B cell (primary cell): ENCODE data around the gene LBX2. TPM values are rescaled to one million over a fixed set of nuclear protein-coding genes. Genes with fewer than 3 reads are reported as not detected.
A peak's percentile ranks its signal among the peaks of the same experiment; 100 is the strongest.

Source experiments
- ATAC-seq: fragments of 200-7000 bp; cut with Tn5 transposase; one replicate; pipeline ENCODE4 v1.10.0; 2021; ENCODE audit warnings: low read depth, mild to moderate bottlenecking, moderate number of reproducible peaks, moderate library complexity
- CTCF ChIA-PET: fragments of 350-600 bp; sonication (Branson Sonifier 250); formaldehyde crosslinking; loops from one replicate; lab custom pipeline; 2021; ENCODE audit warnings: antibody characterized with exemption, inconsistent platforms; lab: Charles Lee
- POLR2A ChIA-PET: fragments of 350-600 bp; sonication (Branson Sonifier 250); formaldehyde crosslinking; loops from one replicate; lab custom pipeline; 2021; ENCODE audit warnings: antibody characterized with exemption; lab: Charles Lee
- DNase-seq: peaks from one replicate; pipeline ENCODE4 v3.0.0; 2013
- H2AFZ ChIP-seq: 2 replicates; pipeline ENCODE4 v1.6.1; 2012; ENCODE audit warnings: mild to moderate bottlenecking, low read depth, low read length; ENCODE audit not compliant: insufficient read depth, poor library complexity, severe bottlenecking
- H3K27ac ChIP-seq, 2 donors: 1 replicate in 1 of 2; 2 replicates in 1 of 2; pipeline ENCODE4 v1.5.1; 2012 to 2013; ENCODE audit warnings: low read length in 2 of 2, mild to moderate bottlenecking in 2 of 2, moderate library complexity in 1 of 2
- H3K27me3 ChIP-seq, 4 experiments: fragments of 200-600 bp in 1 of 4; sonication (generic) in 1 of 4; replicated peaks in 1 of 4; 1 replicate in 2 of 4; 2 replicates in 2 of 4; pipeline versions ENCODE4 v1.6.1 to v1.7.0; 2013 to 2016; ENCODE audit warnings: low read length in 3 of 4, mild to moderate bottlenecking in 2 of 4, mixed read lengths in 1 of 4, moderate library complexity in 1 of 4; ENCODE audit not compliant: insufficient read depth in 4 of 4, control insufficient read depth in 3 of 4; ENCODE audit errors: control extremely low read depth in 1 of 4
- H3K36me3 ChIP-seq, 2 experiments: replicated peaks in 1 of 2; 1 replicate in 1 of 2; 2 replicates in 1 of 2; pipeline versions ENCODE4 v1.6.1 to v1.7.1; 2013; ENCODE audit warnings: low read length in 1 of 2; ENCODE audit not compliant: insufficient read depth in 2 of 2, control insufficient read depth in 1 of 2; ENCODE audit errors: control extremely low read depth in 1 of 2, extremely low read depth in 1 of 2
- H3K4me1 ChIP-seq, 2 donors: fragments of 200-600 bp in 1 of 2; sonication (generic) in 1 of 2; 1 replicate in 1 of 2; 2 replicates in 1 of 2; pipeline versions ENCODE4 v1.5.1 to v1.6.1; 2013 to 2017; ENCODE audit warnings: low read length in 2 of 2; ENCODE audit not compliant: control insufficient read depth in 2 of 2, insufficient read depth in 2 of 2
- H3K4me2 ChIP-seq: replicated peaks from 2 replicates; pipeline ENCODE3; 2012; ENCODE audit warnings: mild to moderate bottlenecking, low read depth, low read length; ENCODE audit not compliant: poor library complexity, severe bottlenecking
- H3K4me3 ChIP-seq, 5 experiments: fragments of 200-600 bp in 1 of 5; sonication (generic) in 1 of 5; 1 replicate in 3 of 5; 2 replicates in 2 of 5; pipeline versions ENCODE4 v1.5.1 to v1.7.0; 2011 to 2016; ENCODE audit warnings: low read length in 4 of 5, mild to moderate bottlenecking in 4 of 5, low read depth in 2 of 5, control low read depth in 1 of 5, moderate library complexity in 1 of 5; ENCODE audit not compliant: insufficient read depth in 1 of 5; ENCODE audit errors: control extremely low read depth in 1 of 5, extremely low read depth in 1 of 5
- H3K79me2 ChIP-seq: fragments of 200-600 bp; sonication (generic); one replicate; pipeline ENCODE4 v1.6.0; 2016; ENCODE audit warnings: low read length; ENCODE audit not compliant: control insufficient read depth, insufficient read depth
- H3K9ac ChIP-seq: fragments of 200-600 bp; sonication (generic); 2 replicates; pipeline ENCODE4 v1.6.1; 2017; ENCODE audit warnings: mild to moderate bottlenecking, low read length, moderate library complexity
- H3K9me3 ChIP-seq, 3 donors: one replicate each; pipeline versions ENCODE4 v1.6.1 to v1.7.1; 2013; ENCODE audit warnings: low read length in 2 of 3; ENCODE audit not compliant: control insufficient read depth in 2 of 3, insufficient read depth in 1 of 3; ENCODE audit errors: control extremely low read depth in 1 of 3
- H4K20me1 ChIP-seq: 2 replicates; pipeline ENCODE4 v1.6.0; 2012; ENCODE audit warnings: mild to moderate bottlenecking, low read length; ENCODE audit not compliant: insufficient read depth, control insufficient read depth, poor library complexity, severe bottlenecking
- H3K27ac Mint-ChIP-seq: one replicate; pipeline ENCODE4 v1.8.0; 2021; ENCODE audit warnings: mixed read lengths
- H3K27me3 Mint-ChIP-seq: one replicate; pipeline ENCODE4 v1.8.0; 2021; ENCODE audit warnings: mixed read lengths
- H3K4me1 Mint-ChIP-seq: one replicate; pipeline ENCODE4 v1.8.0; 2021; ENCODE audit warnings: mixed read lengths
- H3K4me3 Mint-ChIP-seq: one replicate; pipeline ENCODE4 v1.8.0; 2021; ENCODE audit warnings: mixed read lengths
- H3K9me3 Mint-ChIP-seq: one replicate; pipeline ENCODE4 v1.8.0; 2022; ENCODE audit warnings: mixed read lengths; ENCODE audit not compliant: insufficient read depth
- EZH2 ChIP-seq: IDR thresholded peaks from 2 replicates; pipeline ENCODE4 v1.6.1; 2012; ENCODE audit warnings: borderline replicate concordance, low read depth, mild to moderate bottlenecking, moderate library complexity, low read length; ENCODE audit not compliant: insufficient read depth, poor library complexity, severe bottlenecking
- WGBS: methylation state at CpG from one replicate; pipeline ENCODE4 v1.1.5; 2013; ENCODE audit warnings: missing lambda C conversion rate; ENCODE audit not compliant: insufficient coverage; 5-methylcytosine and 5-hydroxymethylcytosine counted together
- intact Hi-C: fragments of 100-400 bp; cut with micrococcal nuclease; formaldehyde crosslinking; loops from one replicate; pipeline ENCODE4 v1.10.0; 2022
- polyA plus RNA-seq: library from polyadenylated mRNA; depleted of rRNA; stranded (reverse); fragments of >200 nt; gene quantifications from 2 replicates; pipeline ENCODE4 v1.2.3, GENCODE V29; 2012
- total RNA-seq, 2 donors: library from RNA; stranded (reverse); fragments of 120-200 nt in 1 of 2; gene quantifications; 1 replicate in 1 of 2; 2 replicates in 1 of 2; pipeline versions ENCODE4 v1.2.3 to v1.2.4, GENCODE V29; 2013 to 2022
- TF ChIP-seq, protein P1 (sequence below): fragments of 200-600 bp; IDR thresholded peaks from one replicate; pipeline ENCODE4 v1.8.0; 2022; ENCODE audit warnings: antibody characterized with exemption, mild to moderate bottlenecking

Gene LBX2
- total and polyA plus RNA-seq, 2 donors (not counting 1 experiment from before 2014, with no cell fraction given): 1.1 to 2.0 TPM

DNA sequence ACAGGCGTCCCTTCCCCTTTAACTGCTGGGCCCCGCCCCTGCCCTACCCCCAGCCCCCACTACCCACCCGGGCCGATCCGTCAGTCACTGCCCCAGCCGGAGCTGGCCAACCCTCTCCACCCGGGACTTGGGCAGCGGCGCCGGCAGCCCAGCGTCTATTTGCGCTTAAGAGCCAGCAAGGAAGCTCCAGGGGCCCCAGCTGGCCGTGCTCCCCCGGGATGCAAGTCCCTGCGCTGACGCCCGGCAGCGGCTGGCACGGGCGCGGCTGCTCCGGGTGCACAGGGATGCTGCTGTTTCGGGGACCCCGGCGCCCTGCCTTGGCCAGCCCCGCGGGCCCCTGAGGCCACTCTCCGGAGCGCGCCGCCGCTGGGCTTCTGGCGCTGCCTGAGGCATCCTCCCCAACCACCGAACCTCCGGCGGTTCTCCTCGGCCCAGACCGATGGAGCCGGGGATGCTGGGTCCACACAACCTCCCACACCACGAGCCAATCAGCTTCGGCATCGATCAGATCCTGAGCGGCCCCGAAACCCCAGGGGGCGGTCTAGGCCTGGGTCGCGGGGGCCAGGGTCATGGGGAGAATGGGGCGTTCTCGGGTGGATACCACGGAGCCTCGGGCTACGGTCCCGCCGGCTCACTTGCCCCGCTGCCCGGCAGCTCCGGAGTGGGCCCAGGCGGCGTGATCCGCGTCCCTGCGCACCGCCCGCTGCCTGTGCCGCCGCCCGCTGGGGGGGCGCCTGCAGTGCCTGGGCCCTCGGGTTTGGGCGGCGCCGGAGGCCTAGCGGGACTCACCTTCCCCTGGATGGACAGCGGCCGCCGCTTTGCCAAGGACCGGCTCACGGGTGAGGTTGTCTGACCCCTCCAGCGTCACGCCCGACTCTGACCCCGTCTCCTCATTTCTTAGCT, 15.2 kb upstream of the LBX2 start, which contains the start of gene TLX2:
Gene TLX2, plus strand, starts transcription at position 83 of the 903 bp plus-strand sequence. Its CDS starts 357 bp downstream, at position 440.
- Mint-ChIP-seq H3K4me3 (peak within 1 kb of the TSS; percentile 82), H3K4me1 (peaks cover 28% of the 10 kb centered on the region), H3K27ac (peak within 1 kb of the TSS; percentile 53), H3K9me3 (no peaks in the 10 kb centered on the region), H3K27me3 (peaks cover 64% of the 10 kb centered on the region)
- Histone ChIP-seq H3K27me3 (peaks cover 2 to 91% (median 64%) of the 10 kb centered on the region in 4 experiments), H3K36me3 (no peaks in the 10 kb centered on the region), H3K79me2 (no peaks in the 10 kb centered on the region), H2AFZ (peak within 1 kb of the TSS; percentile 71), H3K9ac (peak within 1 kb of the TSS; percentile 67), H3K27ac (no peak within 1 kb of the TSS), H4K20me1 (peaks cover 6% of the 10 kb centered on the region), H3K4me1 (peaks cover 36 to 50% of the 10 kb centered on the region in 2 donors), H3K4me3 (peak within 1 kb of the TSS in 3 of 5 experiments; percentile 28 to 68 (median 50)), H3K9me3 (peaks cover 0 to 31% (median 1%) of the 10 kb centered on the region in 3 donors), H3K4me2 (peak within 1 kb of the TSS; percentile 96)
- intact Hi-C loops: no loop called here
- WGBS: 3% methylated on average over 73 of the region's 82 CpGs
- ChIA-PET CTCF (interaction anchor here (0.8 to 1.6 kb wide), 2 partner anchors 11 to 73 kb away, joined by 3 to 4 read pairs; no protein-coding TSS in a partner anchor), POLR2A (interaction anchor here (0.5 to 1.7 kb wide), 3 partner anchors 15 to 54 kb away, joined by 3 to 8 read pairs (median 7); partner anchors contain the start of genes AUP1 and HTRA2)
- peak; percentile 65 for DNase-seq
- peak; percentile 98 for TF ChIP-seq EZH2
- TF ChIP-seq, protein P1, sequence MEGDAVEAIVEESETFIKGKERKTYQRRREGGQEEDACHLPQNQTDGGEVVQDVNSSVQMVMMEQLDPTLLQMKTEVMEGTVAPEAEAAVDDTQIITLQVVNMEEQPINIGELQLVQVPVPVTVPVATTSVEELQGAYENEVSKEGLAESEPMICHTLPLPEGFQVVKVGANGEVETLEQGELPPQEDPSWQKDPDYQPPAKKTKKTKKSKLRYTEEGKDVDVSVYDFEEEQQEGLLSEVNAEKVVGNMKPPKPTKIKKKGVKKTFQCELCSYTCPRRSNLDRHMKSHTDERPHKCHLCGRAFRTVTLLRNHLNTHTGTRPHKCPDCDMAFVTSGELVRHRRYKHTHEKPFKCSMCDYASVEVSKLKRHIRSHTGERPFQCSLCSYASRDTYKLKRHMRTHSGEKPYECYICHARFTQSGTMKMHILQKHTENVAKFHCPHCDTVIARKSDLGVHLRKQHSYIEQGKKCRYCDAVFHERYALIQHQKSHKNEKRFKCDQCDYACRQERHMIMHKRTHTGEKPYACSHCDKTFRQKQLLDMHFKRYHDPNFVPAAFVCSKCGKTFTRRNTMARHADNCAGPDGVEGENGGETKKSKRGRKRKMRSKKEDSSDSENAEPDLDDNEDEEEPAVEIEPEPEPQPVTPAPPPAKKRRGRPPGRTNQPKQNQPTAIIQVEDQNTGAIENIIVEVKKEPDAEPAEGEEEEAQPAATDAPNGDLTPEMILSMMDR: no peak
- ATAC-seq: peak; percentile 22
